Body of pancreas (tissue), 4 donors: Measurements from ENCODE around the gene B4GALNT3. TPM values are rescaled to one million over a fixed set of nuclear protein-coding genes. Genes with fewer than 3 reads are reported as not detected.

Experiments used
- ATAC-seq: fragments of 150-250 bp; one replicate; pipeline ENCODE4 v1.9.1; 2016
- DNase-seq, 4 donors: peaks; one replicate each; pipeline ENCODE4 v3.0.0-alpha.2; 2019
- H3K27ac ChIP-seq, 4 donors: fragments of 200-600 bp; sonication (generic); 1 replicate in 3 of 4; 2 replicates in 1 of 4; pipeline versions ENCODE4 v1.5.1 to v1.6.1; 2016 to 2019; ENCODE audit warnings: mild to moderate bottlenecking in 1 of 4, mixed read lengths in 1 of 4, moderate library complexity in 1 of 4
- H3K27me3 ChIP-seq, 2 donors: fragments of 200-600 bp; sonication (generic); one replicate each; pipeline ENCODE4 v1.6.0; 2016; ENCODE audit warnings: mild to moderate bottlenecking in 1 of 2
- H3K36me3 ChIP-seq, 2 donors: fragments of 200-600 bp; sonication (generic); replicated peaks in 1 of 2; 2 replicates each; pipeline ENCODE4 v1.5.1; 2016; ENCODE audit warnings: low read depth in 2 of 2; ENCODE audit not compliant: insufficient read depth in 1 of 2
- H3K4me1 ChIP-seq: fragments of 200-600 bp; sonication (generic); one replicate; pipeline ENCODE4 v1.6.0; 2016
- H3K4me3 ChIP-seq, 2 donors: fragments of 200-600 bp; sonication (generic); 1 replicate in 1 of 2; 2 replicates in 1 of 2; pipeline ENCODE4 v1.5.1; 2016 to 2019
- H3K9me3 ChIP-seq, 3 donors: fragments of 200-600 bp; sonication (generic); 1 replicate in 2 of 3; 2 replicates in 1 of 3; pipeline ENCODE4 v1.5.1; 2016
- CTCF ChIP-seq, 7 experiments: fragments of 450-650 bp in 4 of 7; fragments of 200-600 bp in 3 of 7; sonication (generic) in 3 of 7; IDR thresholded peaks; one replicate each; pipeline ENCODE4 v1.5.1; 2016 to 2019; ENCODE audit warnings: antibody characterized with exemption in 7 of 7
- POLR2A ChIP-seq, 3 donors: fragments of 450-650 bp; IDR thresholded peaks; one replicate each; pipeline ENCODE4 v1.6.1; 2016; ENCODE audit warnings: antibody characterized with exemption in 3 of 3, mild to moderate bottlenecking in 2 of 3
- WGBS, 2 donors: methylation state at CpG; one replicate each; pipeline ENCODE4 v1.1.5; 2017; 5-methylcytosine and 5-hydroxymethylcytosine counted together
- intact Hi-C: fragments of 100-400 bp; cut with DNase I; formaldehyde crosslinking; loops from one replicate; pipeline ENCODE4 v1.15.1; 2023
- total RNA-seq, 2 donors: library from RNA; depleted of rRNA; stranded (reverse); fragments of >200 nt; gene quantifications; one replicate each; pipeline ENCODE4 v1.1.0, GENCODE V29; 2016

B4GALNT3 gene
- total RNA-seq, 2 donors from 2014 or later, result 4.0 to 9.3 TPM

- Histone ChIP-seq H3K36me3 (no peaks in the 10 kb centered on the region), H3K9me3 (no peaks in the 10 kb centered on the region), H3K4me1 (peaks cover 8% of the 10 kb centered on the region), H3K27ac (no peak overlapping the region), H3K4me3 (no peak overlapping the region), H3K27me3 (no peaks in the 10 kb centered on the region)
- intact Hi-C loops, result no loop called here
- no peak for ATAC-seq
- WGBS, 2 donors, result 85 to 86% methylated on average over 4 to 8 of the region's 8 CpGs
- no peak for DNase-seq
- no peak for TF ChIP-seq POLR2A (IDR thresholded peaks at IDR 0.05)
Measured at GRCh38 chr12:544142-544541, 84.4 kb downstream of the B4GALNT3 start.

GRCh38 chr12:544941-545635, 85.3 kb downstream of the B4GALNT3 start:
- H3K36me3 ChIP-seq, result no peaks in the 10 kb centered on the region
- H3K4me3 ChIP-seq, result no peak overlapping the region
- DNase-seq (no peak), ATAC-seq (no peak)
- WGBS, 2 donors, result 74 to 88% methylated on average over 9 of the region's 9 CpGs
- H3K27me3 ChIP-seq, result no peaks in the 10 kb centered on the region
- no peaks in the 10 kb centered on the region for H3K9me3 ChIP-seq
- TF ChIP-seq CTCF (IDR thresholded peaks at IDR 0.05) (no peak), POLR2A (IDR thresholded peaks at IDR 0.05) (no peak)
- H3K4me1 ChIP-seq, result peaks cover 6% of the 10 kb centered on the region
- no peak overlapping the region for H3K27ac ChIP-seq
- intact Hi-C loops, result loop anchor here (5.0 kb wide), 2 partner anchors 88 to 103 kb away; partner anchors contain the start of gene B4GALNT3

GRCh38 chr12:545835-546234, 86.1 kb downstream of the B4GALNT3 start:
- no peak for TF ChIP-seq POLR2A (IDR thresholded peaks at IDR 0.05)
- no peak for TF ChIP-seq CTCF (IDR thresholded peaks at IDR 0.05)
- H3K4me1 ChIP-seq, result peaks cover 6% of the 10 kb centered on the region
- no peak overlapping the region for H3K27ac ChIP-seq
- ATAC-seq (no peak), DNase-seq (no peak)
- H3K27me3 ChIP-seq, result no peaks in the 10 kb centered on the region
- 50 to 71% methylated on average over 2 to 6 of the region's 6 CpGs for WGBS, 2 donors
- no peaks in the 10 kb centered on the region for H3K9me3 ChIP-seq
- no peak overlapping the region for H3K4me3 ChIP-seq
- H3K36me3 ChIP-seq, result no peaks in the 10 kb centered on the region
- intact Hi-C loops, result loop anchor here (5.0 kb wide), 2 partner anchors 89 to 104 kb away; partner anchors contain the start of gene B4GALNT3

GRCh38 chr12:546265-546919, 86.7 kb downstream of the B4GALNT3 start:
- H3K36me3 ChIP-seq, result no peaks in the 10 kb centered on the region
- H3K27me3 ChIP-seq, result no peaks in the 10 kb centered on the region
- no peak overlapping the region for H3K4me3 ChIP-seq
- WGBS, 2 donors, result 64 to 68% methylated on average over 38 to 41 of the region's 41 CpGs
- ATAC-seq, result no peak
- H3K4me1 ChIP-seq, result peaks cover 6% of the 10 kb centered on the region
- no peak for TF ChIP-seq POLR2A (IDR thresholded peaks at IDR 0.05)
- no peak for TF ChIP-seq CTCF (IDR thresholded peaks at IDR 0.05)
- no peaks in the 10 kb centered on the region for H3K9me3 ChIP-seq
- DNase-seq, result no peak
- no peak overlapping the region for H3K27ac ChIP-seq
- intact Hi-C loops, result loop anchor here (5.0 kb wide), 2 partner anchors 89 to 104 kb away; partner anchors contain the start of gene B4GALNT3
